Measurements from ENCODE around the gene TFAM. TPM values are rescaled to one million over a fixed set of nuclear protein-coding genes. Genes with fewer than 3 reads are reported as not detected.

The TFAM gene
- 74.8 to 86.4 TPM (median 84.7 TPM) in 5 replicates for total RNA-seq (2022; extraction: Qiagen RNA extraction; ENCODE audit: low read depth)

GRCh38 chr10:58384999-58385783, at the start of gene TFAM:
TFAM (plus strand) TSS chr10:58385410; CDS start chr10:58385548, 138 bp downstream.

Other genes with a start within 250 kb of the TFAM start
- 2.0 to 3.4 TPM (median 3.0 TPM) in 5 replicates for gene IPMK, start 117.5 kb upstream of the TFAM start, total RNA-seq (2022; extraction: Qiagen RNA extraction; ENCODE audit: low read depth)
- 38.8 to 58.7 TPM (median 57.3 TPM) in 5 replicates for gene CISD1, start 116.2 kb upstream of the TFAM start, total RNA-seq (2022; extraction: Qiagen RNA extraction; ENCODE audit: low read depth)
- gene UBE2D1, start 50.4 kb upstream of the TFAM start, total RNA-seq (2022; extraction: Qiagen RNA extraction; ENCODE audit: low read depth), result 14.3 to 30.3 TPM (median 23.6 TPM) in 5 replicates
- gene BICC1, start 127.5 kb downstream of the TFAM start, total RNA-seq (2022; extraction: Qiagen RNA extraction; ENCODE audit: low read depth), result 22.5 to 32.9 TPM (median 28.8 TPM) in 5 replicates

Data from A549 treated with DMSO at 1 μM for 4 hours (cell line).